BJ (cell line): ENCODE data around the gene NOC3L. TPM values are rescaled to one million over a fixed set of nuclear protein-coding genes. Genes with fewer than 3 reads are reported as not detected.

ENCODE experiments used
- CTCF ChIA-PET: fragments of 350-600 bp; formaldehyde crosslinking; extraction: SDS; loops from one replicate; lab custom pipeline; 2021; ENCODE audit warnings: antibody characterized with exemption, inconsistent platforms; lab: Yijun Ruan, JAX
- POLR2A ChIA-PET: fragments of 300-600 bp; sonication (Branson Sonifier 250); formaldehyde crosslinking; extraction: SDS; loops from one replicate; lab custom pipeline; 2021; ENCODE audit warnings: antibody characterized with exemption; lab: Charles Lee
- DNase-seq: peaks from one replicate; pipeline ENCODE4 v3.0.0-alpha.2; 2011; ENCODE audit warnings: low read depth
- H3K27me3 ChIP-seq: 2 replicates; pipeline ENCODE4 v1.6.0; 2011; ENCODE audit warnings: low read length; ENCODE audit not compliant: control insufficient read depth, insufficient read depth
- H3K36me3 ChIP-seq: 2 replicates; pipeline ENCODE4 v1.5.1; 2011; ENCODE audit warnings: low read length; ENCODE audit not compliant: control insufficient read depth, insufficient read depth
- H3K4me3 ChIP-seq: 2 replicates; pipeline ENCODE4 v1.5.1; 2011; ENCODE audit warnings: low read depth, mild to moderate bottlenecking, control low read depth, low read length
- polyA plus RNA-seq: library from polyadenylated mRNA; depleted of rRNA; stranded (reverse); fragments of >200 nt; gene quantifications from 2 replicates; pipeline ENCODE4 v1.2.3, GENCODE V29; 2011
- TF ChIP-seq, protein P1 (sequence below): IDR thresholded peaks from 2 replicates; pipeline ENCODE4 v1.5.1; 2011; ENCODE audit warnings: low read depth, mild to moderate bottlenecking, control low read depth, inconsistent platforms, low read length, moderate library complexity; ENCODE audit not compliant: insufficient read depth

The NOC3L gene
- polyA plus RNA-seq, 1 experiment: 5.6 TPM

DNA sequence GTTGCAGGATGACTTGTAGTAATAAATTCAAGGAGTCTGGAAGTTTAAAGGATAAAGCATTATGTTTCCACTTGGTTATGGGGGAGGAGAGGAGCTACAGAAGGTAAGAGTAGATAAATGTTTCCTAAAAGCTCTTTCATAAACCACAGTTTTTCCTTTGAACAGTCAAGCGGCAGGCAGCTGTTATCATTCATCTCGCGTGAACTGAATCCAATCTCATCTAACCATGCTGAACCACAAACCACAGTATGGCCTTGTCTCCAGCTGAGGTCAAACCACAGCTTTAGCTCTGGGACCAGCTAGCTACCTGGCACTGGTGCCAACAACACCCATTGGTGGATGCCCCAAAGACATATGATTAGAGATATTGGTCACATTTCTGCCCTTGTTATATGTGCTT lies 63.3 kb downstream of the NOC3L start:
- TF ChIP-seq, protein P1, sequence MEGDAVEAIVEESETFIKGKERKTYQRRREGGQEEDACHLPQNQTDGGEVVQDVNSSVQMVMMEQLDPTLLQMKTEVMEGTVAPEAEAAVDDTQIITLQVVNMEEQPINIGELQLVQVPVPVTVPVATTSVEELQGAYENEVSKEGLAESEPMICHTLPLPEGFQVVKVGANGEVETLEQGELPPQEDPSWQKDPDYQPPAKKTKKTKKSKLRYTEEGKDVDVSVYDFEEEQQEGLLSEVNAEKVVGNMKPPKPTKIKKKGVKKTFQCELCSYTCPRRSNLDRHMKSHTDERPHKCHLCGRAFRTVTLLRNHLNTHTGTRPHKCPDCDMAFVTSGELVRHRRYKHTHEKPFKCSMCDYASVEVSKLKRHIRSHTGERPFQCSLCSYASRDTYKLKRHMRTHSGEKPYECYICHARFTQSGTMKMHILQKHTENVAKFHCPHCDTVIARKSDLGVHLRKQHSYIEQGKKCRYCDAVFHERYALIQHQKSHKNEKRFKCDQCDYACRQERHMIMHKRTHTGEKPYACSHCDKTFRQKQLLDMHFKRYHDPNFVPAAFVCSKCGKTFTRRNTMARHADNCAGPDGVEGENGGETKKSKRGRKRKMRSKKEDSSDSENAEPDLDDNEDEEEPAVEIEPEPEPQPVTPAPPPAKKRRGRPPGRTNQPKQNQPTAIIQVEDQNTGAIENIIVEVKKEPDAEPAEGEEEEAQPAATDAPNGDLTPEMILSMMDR: no peak
- Histone ChIP-seq H3K4me3 (no peak overlapping the region), H3K36me3 (no peaks in the 10 kb centered on the region), H3K27me3 (peaks cover 5% of the 10 kb centered on the region)
- ChIA-PET POLR2A (no interaction called here), CTCF (interaction anchor here (0.8 kb wide), 1 partner anchor 224 kb away, joined by 3 read pairs; no protein-coding TSS in a partner anchor)
- no peak for DNase-seq

DNA sequence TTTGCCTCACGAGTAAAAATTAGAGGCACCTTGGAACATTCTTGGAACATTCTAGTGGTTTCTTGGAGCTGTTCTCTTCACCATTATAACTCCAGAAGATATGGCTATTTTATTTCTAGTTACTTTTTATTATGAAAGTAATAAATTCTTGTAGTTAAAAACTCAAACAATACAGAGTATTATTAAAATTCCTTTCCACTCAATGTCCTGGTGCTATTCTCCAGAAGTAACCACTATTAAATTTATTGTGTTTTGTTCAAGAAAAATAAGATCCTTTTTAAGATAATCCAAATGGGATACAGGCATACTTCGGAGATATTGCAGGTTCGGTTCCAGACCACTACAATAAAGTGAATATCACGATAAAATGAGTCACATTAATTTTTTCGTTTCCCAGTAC lies 68.6 kb downstream of the NOC3L start:
- DNase-seq: no peak
- H3K27me3 ChIP-seq: peaks cover 1% of the 10 kb centered on the region; the same call in 1 of the 2 replicates
- no peaks in the 10 kb centered on the region for H3K36me3 ChIP-seq
- H3K4me3 ChIP-seq: no peak overlapping the region
- TF ChIP-seq, protein P1: no peak
- CTCF ChIA-PET: no interaction called here
- POLR2A ChIA-PET: no interaction called here

DNA sequence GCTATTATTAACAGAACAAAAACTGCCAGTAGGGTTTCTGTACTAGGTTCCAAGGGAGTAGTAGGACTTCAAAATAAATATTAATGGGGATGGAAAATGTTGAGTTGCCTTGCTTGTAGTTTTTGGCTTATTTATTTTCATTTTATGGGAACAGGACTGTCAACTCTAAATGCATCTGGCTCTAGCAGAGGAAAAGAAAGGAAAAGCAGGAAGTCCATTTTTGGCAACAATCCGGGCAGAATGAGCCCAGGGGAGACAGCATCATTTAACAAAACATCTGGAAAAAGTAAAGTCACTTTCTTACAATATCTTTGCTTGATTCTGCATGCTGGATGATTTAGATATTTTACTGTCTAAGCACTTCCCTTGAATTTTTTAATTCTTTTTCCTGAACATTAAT lies 69.4 kb downstream of the NOC3L start:
- no peaks in the 10 kb centered on the region for H3K36me3 ChIP-seq
- POLR2A ChIA-PET: no interaction called here
- H3K27me3 ChIP-seq: no peaks in the 10 kb centered on the region; the same call in 1 of the 2 replicates
- CTCF ChIA-PET: interaction anchor here (1.2 kb wide), 1 partner anchor 27 kb away, joined by 5 read pairs; no protein-coding TSS in a partner anchor
- TF ChIP-seq, protein P1: no peak
- no peak overlapping the region for H3K4me3 ChIP-seq
- DNase-seq: no peak

DNA sequence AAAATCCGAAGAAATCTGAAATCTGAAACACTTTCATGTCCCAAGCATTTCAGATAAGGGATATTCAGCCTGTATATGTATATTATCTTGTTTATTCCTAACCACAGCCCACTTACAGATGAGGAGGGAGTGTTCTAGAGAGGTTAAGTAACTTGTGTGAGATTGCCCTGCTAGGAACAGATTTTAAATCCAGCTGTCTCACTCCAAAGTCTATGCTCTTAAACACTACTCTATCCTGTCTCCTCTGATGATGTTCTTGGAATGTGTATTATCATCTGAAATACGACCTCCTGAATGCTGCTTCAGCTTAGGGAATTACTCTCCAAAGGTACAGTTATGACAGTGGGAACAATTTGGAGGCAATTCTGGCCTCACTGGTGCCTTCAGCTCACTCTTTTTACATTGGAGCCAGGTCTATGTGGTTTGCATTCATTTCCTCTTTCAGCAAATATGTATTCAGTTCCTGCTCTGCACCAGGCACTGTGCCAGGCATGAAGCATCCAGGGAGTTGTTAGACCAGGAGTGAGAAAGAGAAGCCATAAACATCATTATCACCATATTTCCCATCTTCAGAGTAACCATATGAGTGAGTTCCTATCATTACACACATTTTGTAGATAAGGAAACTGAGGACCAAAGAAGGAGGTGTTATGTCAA lies 70.2 kb downstream of the NOC3L start:
- CTCF ChIA-PET: interaction anchor here (1.2 kb wide), 1 partner anchor 27 kb away, joined by 5 read pairs; no protein-coding TSS in a partner anchor
- no peak for DNase-seq
- POLR2A ChIA-PET: no interaction called here
- H3K27me3 ChIP-seq: no peaks in the 10 kb centered on the region; the same call in 1 of the 2 replicates
- no peak overlapping the region for H3K4me3 ChIP-seq
- no peaks in the 10 kb centered on the region for H3K36me3 ChIP-seq
- TF ChIP-seq, protein P1: no peak

DNA sequence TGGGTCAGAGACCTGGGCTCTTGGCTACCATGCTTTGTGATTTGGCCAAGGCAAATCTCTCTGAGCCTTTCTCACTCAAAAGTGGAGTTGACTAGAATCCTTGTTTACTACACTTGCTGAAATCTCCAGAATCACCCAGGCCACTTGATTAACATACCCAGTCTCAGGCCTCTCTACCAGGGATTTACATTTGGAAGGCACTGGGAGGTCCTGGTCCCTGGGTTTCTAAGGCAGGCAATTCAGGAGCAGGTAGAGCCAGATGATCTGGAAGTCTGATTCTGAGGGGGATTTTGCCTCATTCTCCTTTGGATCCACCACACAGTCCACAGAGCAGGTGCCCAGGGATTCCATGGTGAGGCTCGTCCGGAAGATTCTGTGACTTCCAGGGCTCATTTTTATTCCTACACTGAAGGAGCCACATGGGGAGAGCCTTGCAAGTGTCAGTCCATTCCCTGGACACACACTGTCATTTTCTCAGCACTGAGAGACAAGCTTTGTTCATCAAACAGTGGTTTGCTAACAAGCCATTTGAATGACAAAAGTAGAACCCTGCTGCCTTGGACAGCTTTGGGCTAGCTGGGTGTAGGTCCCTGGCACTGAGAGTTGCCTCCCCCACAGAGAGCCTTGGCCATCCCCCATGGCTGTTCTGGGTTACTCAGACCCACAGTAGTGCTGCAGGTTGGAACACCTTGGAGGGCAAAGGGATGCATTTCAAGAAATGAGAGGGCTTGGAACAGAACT lies 74.2 kb downstream of the NOC3L start:
- CTCF ChIA-PET: interaction anchor here (0.8 to 2.5 kb wide), 3 partner anchors 8 to 26 kb away, joined by 3 to 6 read pairs (median 5); no protein-coding TSS in a partner anchor
- POLR2A ChIA-PET: no interaction called here
- TF ChIP-seq, protein P1: no peak

More for the DNA sequence above, 74.2 kb downstream of the NOC3L start:
- no peaks in the 10 kb centered on the region for H3K36me3 ChIP-seq
- no peaks in the 10 kb centered on the region; the same call in 1 of the 2 replicates for H3K27me3 ChIP-seq
- DNase-seq: no peak
- no peak overlapping the region for H3K4me3 ChIP-seq
